NT2/D1 (cell line): ENCODE results near the gene SEC24D.

Source experiments
- DNase-seq: peaks from one replicate; pipeline ENCODE4 v3.0.0-alpha.2; 2011; ENCODE audit warnings: low read depth, low spot score
- H3K27me3 ChIP-seq: 2 replicates; pipeline ENCODE4 v1.6.0; 2011; ENCODE audit warnings: mild to moderate bottlenecking; ENCODE audit not compliant: insufficient read length, insufficient read depth
- H3K36me3 ChIP-seq: 2 replicates; pipeline ENCODE4 v1.6.1; 2011; ENCODE audit warnings: mild to moderate bottlenecking, low read length, mixed read lengths; ENCODE audit not compliant: insufficient read depth, insufficient read length
- H3K4me1 ChIP-seq: 2 replicates; pipeline ENCODE4 v1.5.1; 2011; ENCODE audit not compliant: insufficient read depth, insufficient read length
- H3K4me3 ChIP-seq: 2 replicates; pipeline ENCODE4 v1.5.1; 2011; ENCODE audit warnings: low read depth; ENCODE audit not compliant: insufficient read length
- H3K9ac ChIP-seq: 2 replicates; pipeline ENCODE4 v1.6.0; 2011; ENCODE audit warnings: low read depth; ENCODE audit not compliant: insufficient read length
- H3K9me3 ChIP-seq: 2 replicates; pipeline ENCODE4 v1.5.1; 2011; ENCODE audit warnings: mild to moderate bottlenecking, low read length; ENCODE audit not compliant: insufficient read depth
- SUZ12 ChIP-seq: IDR thresholded peaks from 2 replicates; pipeline ENCODE4 v1.6.1; 2011; ENCODE audit not compliant: insufficient read length, insufficient read depth; ENCODE audit errors: extremely low read depth
- YY1 ChIP-seq: IDR thresholded peaks from 2 replicates; pipeline ENCODE4 v1.6.1; 2011; ENCODE audit not compliant: insufficient read length, insufficient read depth
- ZNF274 ChIP-seq: IDR thresholded peaks from 2 replicates; pipeline ENCODE4 v1.6.1; 2011; ENCODE audit warnings: mild to moderate bottlenecking, low read depth, low read length

SEC24D gene

GRCh38 chr4:118755438-118756226 is 80.3 kb downstream of the SEC24D start:
- TF ChIP-seq ZNF274 (no peak), YY1 (no peak), SUZ12 (no peak)
- no peaks in the 10 kb centered on the region for H3K9me3 ChIP-seq
- H3K36me3 ChIP-seq: peaks cover 43% of the 10 kb centered on the region
- H3K9ac ChIP-seq: no peak overlapping the region
- H3K27me3 ChIP-seq: no peaks in the 10 kb centered on the region
- H3K4me3 ChIP-seq: no peak overlapping the region
- H3K4me1 ChIP-seq: no peaks in the 10 kb centered on the region
- DNase-seq: no peak

GRCh38 chr4:118754890-118755289 is 81.0 kb downstream of the SEC24D start:
- Histone ChIP-seq H3K9me3 (no peaks in the 10 kb centered on the region), H3K9ac (no peak overlapping the region), H3K36me3 (peaks cover 45% of the 10 kb centered on the region), H3K4me3 (no peak overlapping the region), H3K4me1 (no peaks in the 10 kb centered on the region), H3K27me3 (no peaks in the 10 kb centered on the region)
- no peak for DNase-seq
- TF ChIP-seq YY1 (no peak), ZNF274 (no peak), SUZ12 (no peak)

GRCh38 chr4:118753685-118754084 is 82.2 kb downstream of the SEC24D start:
- Histone ChIP-seq H3K36me3 (peaks cover 51% of the 10 kb centered on the region), H3K9me3 (no peaks in the 10 kb centered on the region), H3K4me1 (no peaks in the 10 kb centered on the region), H3K27me3 (no peaks in the 10 kb centered on the region), H3K9ac (no peak overlapping the region), H3K4me3 (no peak overlapping the region)
- TF ChIP-seq SUZ12: no peak
- no peak for TF ChIP-seq ZNF274
- no peak for TF ChIP-seq YY1
- no peak for DNase-seq

DNA sequence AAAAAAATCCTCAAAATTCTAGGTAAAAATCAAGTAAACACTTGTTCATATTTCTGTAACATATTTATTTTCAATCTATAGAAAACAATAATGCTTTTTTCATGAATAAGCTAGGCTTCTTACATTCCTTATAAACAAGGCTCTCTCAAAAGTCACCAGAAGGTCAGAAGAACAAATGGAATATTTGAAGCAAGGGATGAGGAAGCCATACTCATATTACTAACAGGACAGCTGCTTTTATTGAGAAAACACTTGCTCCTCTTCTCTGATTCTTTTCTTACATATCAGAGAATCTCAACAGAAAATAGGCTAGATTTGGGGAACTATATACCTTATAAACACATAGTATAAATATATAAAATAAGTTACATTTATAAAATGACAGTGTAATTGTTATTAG is 82.8 kb downstream of the SEC24D start:
- no peak overlapping the region for H3K9ac ChIP-seq
- no peaks in the 10 kb centered on the region for H3K4me1 ChIP-seq
- DNase-seq: no peak
- H3K27me3 ChIP-seq: no peaks in the 10 kb centered on the region
- H3K4me3 ChIP-seq: no peak overlapping the region
- TF ChIP-seq SUZ12 (no peak), YY1 (no peak), ZNF274 (no peak)
- H3K9me3 ChIP-seq: no peaks in the 10 kb centered on the region
- peaks cover 51% of the 10 kb centered on the region for H3K36me3 ChIP-seq

GRCh38 chr4:118752551-118752950 is 83.4 kb downstream of the SEC24D start:
- DNase-seq: no peak
- TF ChIP-seq SUZ12 (no peak), ZNF274 (no peak), YY1 (no peak)
- H3K4me1 ChIP-seq: no peaks in the 10 kb centered on the region
- H3K27me3 ChIP-seq: no peaks in the 10 kb centered on the region
- no peak overlapping the region for H3K4me3 ChIP-seq
- no peaks in the 10 kb centered on the region for H3K9me3 ChIP-seq
- H3K36me3 ChIP-seq: peaks cover 53% of the 10 kb centered on the region
- no peak overlapping the region for H3K9ac ChIP-seq

DNA sequence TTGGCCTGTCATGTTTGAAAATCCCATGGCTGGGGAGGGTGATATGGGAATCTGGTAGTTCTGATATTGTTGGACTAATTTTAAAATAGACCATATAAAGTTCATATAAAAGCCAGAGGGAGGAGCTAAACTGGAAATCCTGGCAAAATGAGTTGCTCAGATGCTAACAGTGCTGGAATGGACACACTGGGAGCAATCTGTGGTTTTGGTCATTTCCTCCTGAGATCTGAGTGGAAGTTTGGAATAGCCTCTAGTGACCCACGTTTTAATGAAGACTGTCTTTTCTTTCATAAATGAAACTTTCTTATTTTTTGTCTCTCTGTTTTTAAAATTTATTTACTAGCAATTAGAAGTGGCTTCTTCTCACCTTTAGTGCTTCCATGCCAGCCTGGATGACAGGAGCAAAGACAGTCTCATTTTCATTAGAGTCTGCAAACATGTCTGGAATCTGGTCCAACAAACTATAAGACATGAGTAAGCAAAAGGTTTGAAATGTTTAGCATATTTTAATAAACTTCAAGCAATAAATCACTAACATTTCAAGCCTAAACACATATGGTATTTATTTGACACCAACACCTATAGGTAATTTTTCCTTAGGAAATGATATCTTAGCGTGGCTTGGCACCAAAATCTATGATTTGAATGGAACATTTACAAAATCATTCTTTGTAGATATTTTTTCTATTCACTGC is 84.2 kb downstream of the SEC24D start:
- no peak for DNase-seq
- Histone ChIP-seq H3K9ac (no peak overlapping the region), H3K4me3 (no peak overlapping the region), H3K36me3 (peaks cover 46% of the 10 kb centered on the region), H3K4me1 (no peaks in the 10 kb centered on the region), H3K27me3 (no peaks in the 10 kb centered on the region), H3K9me3 (no peaks in the 10 kb centered on the region)
- TF ChIP-seq ZNF274: no peak

DNA sequence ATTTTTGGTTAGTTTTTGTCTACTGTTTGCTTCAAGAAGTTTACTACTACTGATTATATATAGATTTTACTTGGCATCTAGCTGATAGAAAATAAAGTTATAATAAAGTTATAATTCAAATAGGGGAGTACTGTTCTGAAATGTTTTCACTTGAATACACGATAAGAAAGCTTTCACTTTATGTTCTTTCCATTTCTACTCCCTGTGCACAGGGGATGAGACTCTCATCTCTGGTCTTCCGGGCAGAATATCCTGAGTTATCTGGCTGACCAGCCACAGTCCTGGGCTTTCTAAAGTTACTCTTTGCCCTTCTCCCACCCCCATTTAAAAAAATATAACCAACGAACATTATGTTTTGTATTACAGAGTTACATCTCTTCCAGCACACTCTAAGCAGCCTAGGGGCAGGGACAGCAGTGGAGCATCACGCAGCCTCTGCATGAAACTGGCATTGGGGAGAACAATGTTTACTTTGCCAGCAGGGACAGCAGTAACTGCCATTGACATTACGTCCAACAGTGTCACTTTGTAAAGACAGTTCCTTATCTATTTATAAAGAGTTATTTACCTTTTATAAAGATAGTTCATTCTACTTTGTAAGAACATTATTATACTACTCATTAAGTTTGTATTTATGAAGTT is 86.5 kb downstream of the SEC24D start:
- H3K4me3 ChIP-seq: no peak overlapping the region
- no peak for TF ChIP-seq YY1
- no peak for TF ChIP-seq ZNF274
- TF ChIP-seq SUZ12: no peak
- no peaks in the 10 kb centered on the region for H3K4me1 ChIP-seq
- peaks cover 41% of the 10 kb centered on the region for H3K36me3 ChIP-seq
- no peak for DNase-seq
- no peaks in the 10 kb centered on the region for H3K9me3 ChIP-seq
- no peaks in the 10 kb centered on the region for H3K27me3 ChIP-seq
- H3K9ac ChIP-seq: no peak overlapping the region
